WTC11 (cell line): Measurements from ENCODE around the gene PMAIP1.

Experiments
- CTCF ChIP-seq: fragments of 200-600 bp; IDR thresholded peaks from 2 replicates; pipeline ENCODE4 v1.8.0; 2022; ENCODE audit warnings: antibody characterized with exemption
- E2F5 ChIP-seq: sonication (generic); formaldehyde crosslinking; IDR thresholded peaks from 2 replicates; pipeline ENCODE4 v1.8.1; 2022; ENCODE audit warnings: mild to moderate bottlenecking, moderate library complexity, missing genetic modification reagents
- ESRRA ChIP-seq: sonication (generic); formaldehyde crosslinking; IDR thresholded peaks from 2 replicates; pipeline ENCODE4 v1.8.1; 2022; ENCODE audit warnings: mild to moderate bottlenecking, missing genetic modification reagents, borderline replicate concordance
- KAT7 ChIP-seq: sonication (generic); formaldehyde crosslinking; IDR thresholded peaks from 2 replicates; pipeline ENCODE4 v1.8.1; 2023; ENCODE audit warnings: missing genetic modification reagents, mild to moderate bottlenecking, borderline replicate concordance
- NR1H2 ChIP-seq: sonication (generic); formaldehyde crosslinking; IDR thresholded peaks from 2 replicates; pipeline ENCODE4 v1.9.0; 2021; ENCODE audit warnings: mild to moderate bottlenecking, moderate library complexity, missing genetic modification reagents
- PRRX2 ChIP-seq: fragments of 250-450 bp; sonication (Bioruptor Pico); IDR thresholded peaks from 2 replicates; pipeline ENCODE4 v1.8.0; 2021; ENCODE audit warnings: mild to moderate bottlenecking
- SP1 ChIP-seq: sonication (generic); formaldehyde crosslinking; conservative IDR thresholded peaks from 2 replicates; pipeline ENCODE4 v1.8.1; 2022; ENCODE audit warnings: missing genetic modification reagents
- ZNF121 ChIP-seq: sonication (generic); formaldehyde crosslinking; IDR thresholded peaks from 2 replicates; pipeline ENCODE4 v1.8.0; 2023; ENCODE audit warnings: missing genetic modification reagents
- ZNF317 ChIP-seq: sonication (generic); formaldehyde crosslinking; IDR thresholded peaks from 2 replicates; pipeline ENCODE4 v1.8.1; 2023; ENCODE audit warnings: low read depth, mild to moderate bottlenecking, moderate library complexity, missing genetic modification reagents, borderline replicate concordance
- ZNF416 ChIP-seq: fragments of 250-450 bp; sonication (Bioruptor Pico); IDR thresholded peaks from 2 replicates; pipeline ENCODE4 v1.9.0; 2021; ENCODE audit warnings: mild to moderate bottlenecking, inconsistent platforms
- ZSCAN18 ChIP-seq: fragments of 250-450 bp; sonication (Bioruptor Pico); IDR thresholded peaks from 2 replicates; pipeline ENCODE4 v2.1.2; 2022; ENCODE audit warnings: mild to moderate bottlenecking, moderate library complexity
- TF ChIP-seq, protein P1 (sequence below): sonication (generic); formaldehyde crosslinking; conservative IDR thresholded peaks from 2 replicates; pipeline ENCODE4 v1.8.1; 2023; ENCODE audit warnings: mild to moderate bottlenecking, low read depth, missing genetic modification reagents, moderate library complexity
- TF ChIP-seq, protein P2 (sequence below): sonication (generic); formaldehyde crosslinking; IDR thresholded peaks from 2 replicates; pipeline ENCODE4 v1.8.1; 2023; ENCODE audit warnings: mild to moderate bottlenecking, missing genetic modification reagents, moderate library complexity
- TF ChIP-seq, protein P3 (sequence below): sonication (generic); formaldehyde crosslinking; IDR thresholded peaks from 2 replicates; pipeline ENCODE4 v1.8.0; 2023; ENCODE audit warnings: mild to moderate bottlenecking, missing genetic modification reagents

GRCh38 chr18:59853380-59853779 is 46.4 kb upstream of the PMAIP1 start:
- no peak for TF ChIP-seq SP1 (CRISPR knock-in tag)
- TF ChIP-seq CTCF, result no peak
- no peak for TF ChIP-seq ZNF121 (CRISPR knock-in tag)
- TF ChIP-seq, protein P1, sequence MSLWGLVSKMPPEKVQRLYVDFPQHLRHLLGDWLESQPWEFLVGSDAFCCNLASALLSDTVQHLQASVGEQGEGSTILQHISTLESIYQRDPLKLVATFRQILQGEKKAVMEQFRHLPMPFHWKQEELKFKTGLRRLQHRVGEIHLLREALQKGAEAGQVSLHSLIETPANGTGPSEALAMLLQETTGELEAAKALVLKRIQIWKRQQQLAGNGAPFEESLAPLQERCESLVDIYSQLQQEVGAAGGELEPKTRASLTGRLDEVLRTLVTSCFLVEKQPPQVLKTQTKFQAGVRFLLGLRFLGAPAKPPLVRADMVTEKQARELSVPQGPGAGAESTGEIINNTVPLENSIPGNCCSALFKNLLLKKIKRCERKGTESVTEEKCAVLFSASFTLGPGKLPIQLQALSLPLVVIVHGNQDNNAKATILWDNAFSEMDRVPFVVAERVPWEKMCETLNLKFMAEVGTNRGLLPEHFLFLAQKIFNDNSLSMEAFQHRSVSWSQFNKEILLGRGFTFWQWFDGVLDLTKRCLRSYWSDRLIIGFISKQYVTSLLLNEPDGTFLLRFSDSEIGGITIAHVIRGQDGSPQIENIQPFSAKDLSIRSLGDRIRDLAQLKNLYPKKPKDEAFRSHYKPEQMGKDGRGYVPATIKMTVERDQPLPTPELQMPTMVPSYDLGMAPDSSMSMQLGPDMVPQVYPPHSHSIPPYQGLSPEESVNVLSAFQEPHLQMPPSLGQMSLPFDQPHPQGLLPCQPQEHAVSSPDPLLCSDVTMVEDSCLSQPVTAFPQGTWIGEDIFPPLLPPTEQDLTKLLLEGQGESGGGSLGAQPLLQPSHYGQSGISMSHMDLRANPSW (CRISPR knock-in tag), result no peak
- no peak for TF ChIP-seq ZSCAN18
- TF ChIP-seq, protein P2, sequence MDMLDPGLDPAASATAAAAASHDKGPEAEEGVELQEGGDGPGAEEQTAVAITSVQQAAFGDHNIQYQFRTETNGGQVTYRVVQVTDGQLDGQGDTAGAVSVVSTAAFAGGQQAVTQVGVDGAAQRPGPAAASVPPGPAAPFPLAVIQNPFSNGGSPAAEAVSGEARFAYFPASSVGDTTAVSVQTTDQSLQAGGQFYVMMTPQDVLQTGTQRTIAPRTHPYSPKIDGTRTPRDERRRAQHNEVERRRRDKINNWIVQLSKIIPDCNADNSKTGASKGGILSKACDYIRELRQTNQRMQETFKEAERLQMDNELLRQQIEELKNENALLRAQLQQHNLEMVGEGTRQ (CRISPR knock-in tag), result no peak
- no peak for TF ChIP-seq ZNF317
- TF ChIP-seq ZNF416 (CRISPR knock-in tag), result no peak
- TF ChIP-seq E2F5 (CRISPR knock-in tag), result no peak
- TF ChIP-seq NR1H2 (CRISPR knock-in tag), result no peak
- TF ChIP-seq KAT7 (CRISPR knock-in tag), result no peak
- TF ChIP-seq PRRX2, result no peak
- no peak for TF ChIP-seq ESRRA (CRISPR knock-in tag)
- TF ChIP-seq, protein P3, sequence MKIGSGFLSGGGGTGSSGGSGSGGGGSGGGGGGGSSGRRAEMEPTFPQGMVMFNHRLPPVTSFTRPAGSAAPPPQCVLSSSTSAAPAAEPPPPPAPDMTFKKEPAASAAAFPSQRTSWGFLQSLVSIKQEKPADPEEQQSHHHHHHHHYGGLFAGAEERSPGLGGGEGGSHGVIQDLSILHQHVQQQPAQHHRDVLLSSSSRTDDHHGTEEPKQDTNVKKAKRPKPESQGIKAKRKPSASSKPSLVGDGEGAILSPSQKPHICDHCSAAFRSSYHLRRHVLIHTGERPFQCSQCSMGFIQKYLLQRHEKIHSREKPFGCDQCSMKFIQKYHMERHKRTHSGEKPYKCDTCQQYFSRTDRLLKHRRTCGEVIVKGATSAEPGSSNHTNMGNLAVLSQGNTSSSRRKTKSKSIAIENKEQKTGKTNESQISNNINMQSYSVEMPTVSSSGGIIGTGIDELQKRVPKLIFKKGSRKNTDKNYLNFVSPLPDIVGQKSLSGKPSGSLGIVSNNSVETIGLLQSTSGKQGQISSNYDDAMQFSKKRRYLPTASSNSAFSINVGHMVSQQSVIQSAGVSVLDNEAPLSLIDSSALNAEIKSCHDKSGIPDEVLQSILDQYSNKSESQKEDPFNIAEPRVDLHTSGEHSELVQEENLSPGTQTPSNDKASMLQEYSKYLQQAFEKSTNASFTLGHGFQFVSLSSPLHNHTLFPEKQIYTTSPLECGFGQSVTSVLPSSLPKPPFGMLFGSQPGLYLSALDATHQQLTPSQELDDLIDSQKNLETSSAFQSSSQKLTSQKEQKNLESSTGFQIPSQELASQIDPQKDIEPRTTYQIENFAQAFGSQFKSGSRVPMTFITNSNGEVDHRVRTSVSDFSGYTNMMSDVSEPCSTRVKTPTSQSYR, result no peak
